ENCODE measurements around the gene CTR9.

GRCh38 chr11:10728789-10729472 lies 22.1 kb upstream of the CTR9 start:
- TF ChIP-seq GATA3 (IDR thresholded peaks at IDR 0.05; ENCODE audit: low read depth, low read length): no peak
- no peak for TF ChIP-seq GATA2 (IDR thresholded peaks at IDR 0.05; ENCODE audit: low read depth, low read length)
